Stimulated activated CD8-positive, alpha-beta memory T cell treated with anti-CD3 and anti-CD28 coated beads, Interleukin-4, amount 100 ng/mL, for 1 hour (primary cell): Measurements from ENCODE around the gene POLR3GL.

Experiments used
- DNase-seq, 2 donors: peaks; one replicate each; pipeline ENCODE4 v3.0.0-alpha.2; 2020; ENCODE audit warnings: low read depth in 2 of 2, low spot score in 1 of 2

POLR3GL gene

DNA sequence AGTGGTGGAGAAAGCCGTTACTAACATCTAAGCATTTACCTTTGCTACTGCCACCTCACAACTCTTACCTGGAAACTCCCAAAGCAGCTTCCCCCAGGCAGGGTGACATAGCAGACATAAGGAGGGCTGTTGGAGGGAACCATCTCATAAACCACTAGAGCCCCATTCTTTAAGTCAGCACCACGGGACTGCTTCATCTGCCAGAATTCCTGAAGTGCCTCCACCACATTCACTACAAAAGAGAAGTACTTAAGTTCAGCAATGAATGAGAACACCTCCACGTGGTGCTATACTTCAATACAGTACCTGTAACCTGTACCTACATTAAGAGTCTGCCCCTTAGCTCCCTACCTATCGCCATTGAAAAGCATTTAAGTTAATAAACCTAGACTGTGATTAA is 16.9 kb upstream of the POLR3GL start:
- DNase-seq, result no peak

DNA sequence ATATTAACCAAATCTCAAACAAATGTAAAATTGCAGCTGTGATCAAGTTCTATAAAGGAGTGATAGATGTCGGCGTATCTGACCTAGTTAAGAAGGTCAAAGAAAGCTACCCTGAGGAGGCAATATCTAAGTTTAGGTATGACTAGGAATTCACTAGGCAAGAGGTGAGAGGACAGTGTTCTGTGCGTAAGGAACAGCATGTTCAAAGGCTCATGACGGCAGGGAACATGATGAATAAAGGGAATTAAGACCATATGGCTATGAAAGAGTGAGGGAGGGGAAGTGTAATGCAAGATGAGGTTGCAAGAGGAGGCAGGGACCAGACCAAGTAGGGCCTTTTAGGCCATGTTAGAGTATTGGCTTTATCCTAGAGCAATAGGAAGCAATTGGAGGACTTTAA is 15.3 kb upstream of the POLR3GL start:
- DNase-seq, result no peak

GRCh38 chr1:145951526-145951925 is 13.0 kb upstream of the POLR3GL start:
- DNase-seq, result no peak

DNA sequence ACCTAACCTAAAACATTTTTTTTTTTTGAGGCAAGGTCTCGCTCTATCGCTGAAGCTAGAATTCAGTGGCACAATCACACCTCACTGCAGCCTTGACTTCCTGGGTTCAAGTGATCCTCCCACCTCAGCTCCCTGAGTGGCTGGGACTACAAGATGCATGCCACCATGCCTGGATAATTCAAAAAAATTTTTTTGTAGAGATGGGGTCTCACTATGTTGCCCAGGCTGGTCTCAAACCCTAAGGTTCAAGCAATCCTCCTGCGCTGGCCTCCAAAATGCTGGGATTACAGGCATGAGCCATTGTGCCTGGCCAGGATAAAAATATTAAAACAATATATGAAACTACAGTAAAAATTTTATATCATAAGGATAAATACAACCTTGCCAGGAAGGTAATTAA is 11.6 kb upstream of the POLR3GL start:
- DNase-seq, result no peak

- DNase-seq, result no peak
These were observed 10.6 kb upstream of the POLR3GL start for GRCh38 chr1:145953861-145954260.

DNA sequence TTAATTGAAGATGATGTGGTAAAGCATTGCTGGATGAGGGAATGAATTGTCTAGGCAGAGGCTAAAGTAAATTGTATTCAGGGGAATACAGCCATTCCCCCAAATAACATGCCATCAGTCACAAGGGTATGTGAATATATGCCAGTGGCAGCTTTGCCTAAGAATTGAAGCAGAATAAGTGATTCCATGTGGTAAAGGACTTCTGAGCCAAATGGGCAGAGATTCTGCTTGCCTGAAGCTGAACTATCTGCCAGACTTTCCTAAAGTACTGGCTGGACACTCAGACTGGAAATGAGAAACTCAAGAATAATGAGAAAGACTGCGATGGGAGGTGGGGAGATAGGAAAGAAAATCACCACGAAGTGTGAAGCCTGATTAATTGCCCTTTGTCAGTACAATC is 9.1 kb upstream of the POLR3GL start:
- no peak for DNase-seq

DNA sequence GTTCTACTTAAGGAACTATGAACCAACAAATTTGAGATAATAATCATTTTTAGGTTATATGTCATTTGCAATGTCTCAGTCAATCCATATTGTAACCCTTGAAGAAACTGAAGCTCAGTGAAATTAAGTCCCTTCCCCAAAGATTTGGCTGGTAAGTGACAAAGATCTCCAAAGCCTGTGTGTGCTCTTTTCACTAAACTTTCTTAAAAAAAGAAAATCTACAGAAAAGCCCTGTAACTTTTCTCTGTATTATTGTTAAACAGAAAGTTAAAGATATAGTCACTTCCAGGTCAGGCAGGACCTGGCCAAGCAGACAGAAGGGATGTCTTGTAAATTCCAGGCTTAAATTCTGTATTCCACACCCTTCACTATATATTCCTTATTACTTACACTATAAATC is 8.1 kb upstream of the POLR3GL start:
- DNase-seq, result no peak

GRCh38 chr1:145956781-145957442 is 7.6 kb upstream of the POLR3GL start:
- DNase-seq, result no peak

GRCh38 chr1:145957443-145958319 is 6.8 kb upstream of the POLR3GL start, which contains the start of gene LIX1L:
Gene LIX1L, minus strand, starts transcription at chr1:145958017. Its CDS starts 90 bp downstream, at chr1:145957927.
- DNase-seq, result peak; percentile 90 to 91

DNA sequence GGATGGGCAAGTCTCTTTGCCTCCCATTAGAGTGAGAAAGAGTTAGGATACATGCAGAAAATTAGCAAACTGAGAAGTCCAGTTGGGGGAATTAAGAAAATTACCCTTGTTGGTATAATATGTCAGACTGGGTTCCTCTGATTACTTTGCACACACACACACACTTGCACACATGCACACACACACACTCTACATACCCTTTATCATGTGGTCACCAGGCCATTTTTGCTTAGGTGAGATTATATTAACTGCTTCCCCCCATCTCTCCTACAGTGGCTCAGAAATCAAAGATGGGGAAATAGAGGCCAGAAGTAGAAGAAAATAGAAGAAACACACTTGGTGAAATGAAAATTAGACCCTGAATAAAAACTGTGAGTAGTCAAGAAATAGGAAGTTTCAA is 5.8 kb upstream of the POLR3GL start:
- no peak for DNase-seq

DNA sequence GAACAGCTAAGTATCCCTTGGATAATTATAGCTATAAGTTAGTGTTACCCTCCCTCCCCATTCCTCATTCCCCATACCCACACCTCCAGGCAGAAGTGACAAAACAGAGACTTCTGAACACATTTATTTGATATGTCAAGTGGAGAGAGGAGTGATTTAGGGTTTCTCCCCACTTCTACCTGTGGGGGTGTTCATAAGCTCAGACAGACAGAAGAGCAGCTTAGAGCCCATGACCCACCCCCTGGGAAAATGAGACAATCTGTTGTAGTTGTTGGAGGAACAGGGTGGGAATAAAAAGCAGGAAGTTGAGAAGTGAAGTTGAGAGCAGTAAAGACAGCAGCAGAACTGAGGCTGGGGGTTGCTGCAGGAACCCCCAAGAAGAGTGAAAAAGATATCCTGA is 5.2 kb upstream of the POLR3GL start:
- DNase-seq, result no peak

DNA sequence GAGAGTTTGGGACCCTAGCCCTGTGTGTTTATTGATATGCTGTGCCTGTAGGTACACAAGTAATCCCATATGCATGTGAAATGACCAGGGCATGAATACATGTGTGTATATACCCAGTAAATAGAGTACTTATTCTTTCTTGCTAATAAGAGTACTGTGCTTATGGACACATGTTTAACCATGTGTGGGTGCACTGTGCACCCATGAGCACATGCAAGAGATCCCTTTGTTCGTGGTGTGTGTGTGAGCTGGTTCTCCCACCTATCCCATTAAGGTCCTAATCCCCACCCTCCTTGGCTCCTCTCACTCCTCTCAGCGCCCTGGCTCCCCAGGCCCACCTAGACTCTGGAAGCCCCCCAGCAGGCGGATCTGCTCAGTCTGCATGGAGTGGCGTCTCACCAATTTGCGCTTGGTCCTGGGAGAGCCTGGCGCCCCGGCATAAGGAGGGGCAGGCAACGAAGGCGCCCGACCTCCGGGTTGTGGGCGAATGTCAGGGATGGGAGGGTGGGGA is 4.5 kb upstream of the POLR3GL start:
- DNase-seq, result no peak

GRCh38 chr1:145960468-145961108 is 3.9 kb upstream of the POLR3GL start:
- DNase-seq, result no peak

- DNase-seq, result no peak
These were observed 3.4 kb upstream of the POLR3GL start for GRCh38 chr1:145961109-145961424.

DNA sequence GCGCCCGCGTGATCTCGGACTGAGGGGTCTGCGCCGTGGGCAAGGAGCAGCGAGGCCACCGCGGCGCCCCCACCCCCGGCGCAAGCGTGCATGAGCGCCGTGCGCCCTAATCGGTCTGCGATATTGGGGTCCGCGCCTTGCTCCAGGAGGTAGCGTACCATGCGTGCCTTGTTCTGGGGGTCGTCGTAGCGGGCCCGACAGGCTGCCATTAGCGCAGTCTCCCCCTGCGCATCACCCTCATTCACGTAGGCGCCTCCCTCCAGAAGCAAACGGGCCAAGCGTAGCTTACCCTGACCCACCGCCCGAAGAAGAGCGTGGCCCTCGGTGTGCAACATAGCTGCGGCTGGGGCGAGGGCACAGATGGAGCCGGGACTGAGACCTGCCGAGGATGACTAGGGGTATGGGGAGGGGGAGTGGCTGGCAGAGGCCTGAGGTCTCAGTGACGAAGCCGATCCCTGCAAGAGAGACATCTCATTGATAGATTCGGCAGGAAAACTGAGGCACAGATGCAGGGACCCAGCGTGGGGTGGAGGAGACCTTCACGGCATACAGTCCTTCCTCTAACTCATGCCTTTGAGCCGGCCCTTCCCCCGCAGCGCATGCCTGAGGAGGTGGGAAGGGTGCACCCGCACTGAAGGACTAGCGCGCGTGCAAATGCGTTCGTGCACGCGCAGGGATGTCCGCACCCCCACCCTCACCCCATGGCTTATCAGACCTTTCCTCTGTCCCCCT is 2.9 kb upstream of the POLR3GL start:
- no peak for DNase-seq

DNA sequence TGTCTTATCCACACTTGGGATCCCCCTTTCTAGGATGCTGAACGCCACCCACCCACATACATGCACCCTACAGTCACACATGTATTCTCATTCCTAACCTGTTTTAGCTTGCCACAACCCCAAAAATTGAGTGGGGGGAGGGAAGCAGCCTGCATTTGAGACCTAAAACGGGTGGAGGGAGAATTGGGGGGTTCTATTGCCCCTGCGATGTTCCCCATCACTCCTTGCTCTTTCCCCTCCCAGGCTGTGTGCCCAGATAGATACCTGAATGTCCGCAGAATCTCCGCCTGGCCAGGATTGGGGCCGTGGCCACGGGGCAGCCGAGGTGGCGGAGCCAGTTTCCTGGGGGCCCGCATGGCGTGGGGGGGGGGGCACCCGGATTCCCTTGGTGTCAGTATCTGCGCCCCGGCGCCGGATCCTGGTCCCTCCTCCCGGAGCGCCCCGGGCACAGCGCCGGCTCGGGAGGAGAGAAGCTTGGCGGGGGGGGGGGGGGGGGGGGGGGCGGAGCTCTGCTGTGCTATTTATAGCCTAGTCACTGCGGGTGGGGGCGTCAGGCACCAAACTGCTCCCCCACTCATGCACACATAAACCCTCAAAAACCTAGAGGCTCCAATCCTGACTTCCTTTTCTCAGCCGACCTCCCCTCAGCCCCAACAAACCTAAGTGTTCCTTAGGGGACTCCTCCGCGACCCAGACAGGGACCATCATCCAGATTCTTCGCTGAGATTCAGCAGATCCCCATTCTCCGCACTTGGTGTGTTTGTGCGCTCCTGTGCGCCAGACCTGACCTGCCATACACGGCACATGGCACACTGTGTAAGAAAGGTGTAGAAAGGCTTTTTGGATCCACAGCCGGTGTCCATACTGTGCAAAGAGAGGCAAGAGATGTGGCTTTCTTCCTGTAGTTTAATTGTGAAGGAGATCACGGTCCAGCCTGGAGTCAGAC is 2.1 kb upstream of the POLR3GL start:
- no peak for DNase-seq

DNA sequence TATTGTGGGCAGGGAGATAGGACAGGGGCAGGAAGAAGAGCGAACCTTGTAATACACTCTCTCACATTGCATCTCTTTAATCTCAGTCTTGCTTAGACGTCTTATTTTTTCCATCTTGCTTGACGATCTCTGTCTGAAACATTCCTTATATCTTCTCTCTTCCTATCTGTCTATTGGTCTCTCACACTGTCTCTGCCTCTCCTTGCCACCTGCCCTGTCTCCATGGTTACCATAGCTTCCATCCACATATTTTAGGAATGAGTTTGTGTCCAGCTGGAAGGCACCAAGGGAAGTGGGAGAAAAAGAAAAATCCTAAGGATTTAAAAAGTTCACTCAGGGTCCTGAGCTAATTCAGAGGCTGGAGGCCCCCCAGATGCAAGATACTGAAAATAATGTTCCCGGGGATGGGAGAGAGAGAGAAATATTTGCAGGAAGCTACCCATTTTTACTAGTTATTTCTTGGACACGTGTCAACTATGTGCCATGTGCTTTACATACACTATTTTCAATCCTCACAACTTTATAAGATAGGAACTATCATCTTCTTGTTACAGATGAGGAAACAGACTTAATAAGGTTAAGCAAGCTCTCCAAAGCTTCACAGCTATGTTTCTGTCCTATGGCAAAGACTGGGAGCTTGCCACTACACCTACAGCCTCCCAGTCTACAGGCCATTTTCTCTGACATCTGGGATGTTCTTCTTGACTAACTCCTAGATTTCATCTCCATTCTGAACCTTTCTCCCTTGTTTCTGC is 1.0 kb upstream of the POLR3GL start:
- DNase-seq, result no peak

- DNase-seq, result no peak
These were observed 742 bp downstream of the POLR3GL start for GRCh38 chr1:145965119-145965744.

DNA sequence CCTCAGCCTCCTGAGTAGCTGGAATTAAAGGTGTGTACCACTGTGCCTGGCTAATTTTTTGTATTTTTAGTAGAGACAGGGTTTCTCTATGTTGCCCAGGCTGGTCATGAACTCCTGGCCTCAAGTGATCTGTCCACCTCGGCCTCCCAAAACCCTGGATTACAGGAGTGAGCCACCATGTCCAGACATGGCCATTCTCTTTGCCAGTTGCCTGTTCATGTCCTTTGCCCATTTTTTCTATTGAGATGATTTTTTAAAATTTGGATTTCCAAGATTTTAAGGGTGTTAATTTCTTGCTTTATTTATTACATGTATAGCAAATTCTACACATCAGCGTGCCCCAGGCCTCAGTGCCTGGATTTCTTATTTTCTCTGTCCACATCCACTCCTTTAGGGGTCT is 2.8 kb downstream of the POLR3GL start:
- DNase-seq, result no peak
